Uterus (tissue), 4 donors: ENCODE data around the gene AP1S3. TPM values are rescaled to one million over a fixed set of nuclear protein-coding genes. Genes with fewer than 3 reads are reported as not detected.

Experiments
- DNase-seq, 2 donors: peaks; one replicate each; pipeline ENCODE4 v3.0.0-alpha.2; 2019 to 2020
- H3K27ac ChIP-seq, 2 donors: fragments of 200-600 bp; sonication (generic); 1 replicate in 1 of 2; 2 replicates in 1 of 2; pipeline ENCODE4 v1.5.1; 2016 to 2018
- H3K27me3 ChIP-seq, 2 donors: fragments of 200-600 bp; sonication (generic); one replicate each; pipeline ENCODE4 v1.5.1; 2018 to 2019; ENCODE audit warnings: control low read depth in 1 of 2
- H3K36me3 ChIP-seq, 2 donors: fragments of 200-600 bp; sonication (generic); one replicate each; pipeline ENCODE4 v1.5.1; 2019; ENCODE audit warnings: control low read depth in 1 of 2
- H3K4me1 ChIP-seq, 2 donors: fragments of 200-600 bp; sonication (generic); one replicate each; pipeline ENCODE4 v1.5.1; 2018 to 2019; ENCODE audit warnings: control low read depth in 1 of 2
- H3K4me3 ChIP-seq, 2 donors: fragments of 200-600 bp; sonication (generic); 1 replicate in 1 of 2; 2 replicates in 1 of 2; pipeline ENCODE4 v1.5.1; 2018 to 2019; ENCODE audit warnings: mild to moderate bottlenecking in 1 of 2
- H3K9me3 ChIP-seq, 2 donors: fragments of 200-600 bp; sonication (generic); one replicate each; pipeline ENCODE4 v1.5.1; 2019; ENCODE audit warnings: control low read depth in 1 of 2
- CTCF ChIP-seq, 4 experiments: fragments of 200-600 bp in 2 of 4; fragments of 450-650 bp in 2 of 4; sonication (generic) in 2 of 4; IDR thresholded peaks; one replicate each; pipeline ENCODE4 v1.5.1; 2016 to 2019; ENCODE audit warnings: antibody characterized with exemption in 4 of 4, mild to moderate bottlenecking in 2 of 4, moderate library complexity in 1 of 4
- POLR2A ChIP-seq, 2 donors: fragments of 450-650 bp; IDR thresholded peaks; one replicate each; pipeline ENCODE4 v1.6.1; 2016; ENCODE audit warnings: antibody characterized with exemption in 2 of 2, mild to moderate bottlenecking in 1 of 2, moderate library complexity in 1 of 2
- intact Hi-C: fragments of 100-400 bp; cut with DNase I; formaldehyde crosslinking; loops from one replicate; pipeline ENCODE4 v1.15.1; 2023; ENCODE audit warnings: low total_unique reads
- total RNA-seq, 4 donors: library from RNA; depleted of rRNA in 3 of 4; stranded (reverse); fragments of >200 nt in 3 of 4; gene quantifications; one replicate each; pipeline versions ENCODE4 v1.1.0 to v1.2.4, GENCODE V29; 2014 to 2023
- donor health status: DM: yes; HTN: yes; CAD: no.

AP1S3 gene
- total RNA-seq, 4 donors from 2014 or later: 2.0 to 5.6 TPM; not detected in 2

GRCh38 chr2:223760838-223761502 lies 76.4 kb downstream of the AP1S3 start:
- Histone ChIP-seq H3K4me3 (no peak overlapping the region), H3K27me3 (no peaks in the 10 kb centered on the region), H3K36me3 (no peaks in the 10 kb centered on the region), H3K4me1 (no peaks in the 10 kb centered on the region), H3K27ac (no peak overlapping the region), H3K9me3 (no peaks in the 10 kb centered on the region)
- intact Hi-C loops: no loop called here
- TF ChIP-seq CTCF (IDR thresholded peaks at IDR 0.05) (no peak), POLR2A (IDR thresholded peaks at IDR 0.05) (no peak)
- no peak for DNase-seq

GRCh38 chr2:223759569-223760430 lies 77.6 kb downstream of the AP1S3 start:
- TF ChIP-seq CTCF (IDR thresholded peaks at IDR 0.05) (no peak), POLR2A (IDR thresholded peaks at IDR 0.05) (no peak)
- intact Hi-C loops: no loop called here
- no peaks in the 10 kb centered on the region for H3K4me1 ChIP-seq
- no peak overlapping the region for H3K4me3 ChIP-seq
- H3K36me3 ChIP-seq: no peaks in the 10 kb centered on the region
- no peak overlapping the region for H3K27ac ChIP-seq
- no peaks in the 10 kb centered on the region for H3K9me3 ChIP-seq
- no peaks in the 10 kb centered on the region for H3K27me3 ChIP-seq
- no peak for DNase-seq

GRCh38 chr2:223758131-223758840 lies 79.1 kb downstream of the AP1S3 start:
- Histone ChIP-seq H3K27me3 (no peaks in the 10 kb centered on the region), H3K36me3 (no peaks in the 10 kb centered on the region), H3K4me3 (no peak overlapping the region), H3K4me1 (no peaks in the 10 kb centered on the region), H3K9me3 (no peaks in the 10 kb centered on the region), H3K27ac (no peak overlapping the region)
- no peak for TF ChIP-seq CTCF (IDR thresholded peaks at IDR 0.05)
- no peak for TF ChIP-seq POLR2A (IDR thresholded peaks at IDR 0.05)
- intact Hi-C loops: no loop called here
- no peak for DNase-seq

- no peak overlapping the region for H3K27ac ChIP-seq
Observed at GRCh38 chr2:223753940-223754339, 83.4 kb downstream of the AP1S3 start.

More at GRCh38 chr2:223753940-223754339, 83.4 kb downstream of the AP1S3 start:
- intact Hi-C loops: no loop called here
- H3K4me1 ChIP-seq: no peaks in the 10 kb centered on the region
- DNase-seq: no peak
- no peaks in the 10 kb centered on the region for H3K36me3 ChIP-seq
- no peaks in the 10 kb centered on the region for H3K27me3 ChIP-seq
- no peak overlapping the region for H3K4me3 ChIP-seq
- H3K9me3 ChIP-seq: no peaks in the 10 kb centered on the region
- no peak for TF ChIP-seq CTCF (IDR thresholded peaks at IDR 0.05)
- no peak for TF ChIP-seq POLR2A (IDR thresholded peaks at IDR 0.05)
